Astrocyte (in vitro differentiated cells and primary cell): ENCODE results near the gene CEMP1. TPM values are rescaled to one million over a fixed set of nuclear protein-coding genes. Genes with fewer than 3 reads are reported as not detected.

Source experiments
- DNase-seq: peaks from one replicate; pipeline ENCODE4 v3.0.0-alpha.2; 2010; ENCODE audit warnings: low read depth
- FAIRE-seq: peaks from 2 replicates; lab custom pipeline; 2011; peaks lifted over from hg19 to GRCh38; lab: Jason Lieb, UNC
- H2AFZ ChIP-seq: 2 replicates; pipeline ENCODE4 v1.6.0; 2012; ENCODE audit warnings: low read depth, low read length, inconsistent platforms
- H3K27ac ChIP-seq: 2 replicates; pipeline ENCODE4 v1.5.1; 2011; ENCODE audit warnings: low read depth, low read length, inconsistent platforms
- H3K27me3 ChIP-seq: 2 replicates; pipeline ENCODE4 v1.6.0; 2011; ENCODE audit warnings: low read length, inconsistent platforms; ENCODE audit not compliant: insufficient read depth
- H3K36me3 ChIP-seq: 2 replicates; pipeline ENCODE4 v1.5.1; 2011; ENCODE audit warnings: low read length, inconsistent platforms; ENCODE audit not compliant: insufficient read depth
- H3K4me1 ChIP-seq: 2 replicates; pipeline ENCODE4 v1.5.1; 2011; ENCODE audit warnings: low read length, inconsistent platforms; ENCODE audit not compliant: insufficient read depth
- H3K4me2 ChIP-seq: 2 replicates; pipeline ENCODE4 v1.6.0; 2012; ENCODE audit warnings: low read length, inconsistent platforms
- H3K4me3 ChIP-seq: 2 replicates; pipeline ENCODE4 v1.5.1; 2011; ENCODE audit warnings: low read depth, mild to moderate bottlenecking, low read length, inconsistent platforms; ENCODE audit not compliant: insufficient read depth
- H3K79me2 ChIP-seq: 2 replicates; pipeline ENCODE4 v1.6.0; 2012; ENCODE audit warnings: mild to moderate bottlenecking, low read length, inconsistent platforms; ENCODE audit not compliant: insufficient read depth
- H3K9ac ChIP-seq: 2 replicates; pipeline ENCODE4 v1.6.0; 2012; ENCODE audit warnings: mild to moderate bottlenecking, low read length, inconsistent platforms
- H3K9me3 ChIP-seq: 2 replicates; pipeline ENCODE4 v1.5.1; 2012; ENCODE audit warnings: low read depth, mild to moderate bottlenecking, low read length, inconsistent platforms; ENCODE audit not compliant: insufficient read depth
- H4K20me1 ChIP-seq: 2 replicates; pipeline ENCODE4 v1.6.0; 2012; ENCODE audit warnings: low read length, inconsistent platforms; ENCODE audit not compliant: insufficient read depth
- H3K27ac Mint-ChIP-seq: one replicate; pipeline ENCODE4 v1.8.0; 2021; ENCODE audit warnings: mild to moderate bottlenecking, mixed read lengths; ENCODE audit not compliant: unreplicated experiment
- H3K27me3 Mint-ChIP-seq: one replicate; pipeline ENCODE4 v1.8.0; 2021; ENCODE audit warnings: low read depth, mixed read lengths; ENCODE audit not compliant: unreplicated experiment
- H3K36me3 Mint-ChIP-seq: one replicate; pipeline ENCODE4 v1.8.0; 2021; ENCODE audit warnings: low read depth, mixed read lengths; ENCODE audit not compliant: unreplicated experiment
- H3K4me1 Mint-ChIP-seq: one replicate; pipeline ENCODE4 v1.8.0; 2021; ENCODE audit warnings: low read depth, mixed read lengths; ENCODE audit not compliant: unreplicated experiment
- H3K4me3 Mint-ChIP-seq: one replicate; pipeline ENCODE4 v1.8.0; 2021; ENCODE audit warnings: mild to moderate bottlenecking, moderate library complexity, mixed read lengths; ENCODE audit not compliant: unreplicated experiment
- H3K9me3 Mint-ChIP-seq: one replicate; pipeline ENCODE4 v1.8.0; 2021; ENCODE audit warnings: mild to moderate bottlenecking, mixed read lengths; ENCODE audit not compliant: unreplicated experiment
- CTCF ChIP-seq: IDR thresholded peaks from 2 replicates; pipeline ENCODE4 v1.5.1; 2011; ENCODE audit warnings: low read depth, mild to moderate bottlenecking, inconsistent platforms, low read length, moderate library complexity; ENCODE audit not compliant: insufficient read depth
- EZH2 ChIP-seq: IDR thresholded peaks from 2 replicates; pipeline ENCODE4 v1.6.1; 2012; ENCODE audit warnings: mild to moderate bottlenecking, low read length, inconsistent platforms; ENCODE audit not compliant: insufficient read depth
- total RNA-seq: library from RNA; stranded (reverse); gene quantifications from 2 replicates; pipeline ENCODE4 v1.2.1, GENCODE V29; 2021

The CEMP1 gene
- total RNA-seq, 1 donor from 2014 or later, result not detected

GRCh38 chr16:2529061-2529931, 1.9 kb downstream of the CEMP1 start:
- Histone ChIP-seq H3K4me1 (peaks cover 16% of the 10 kb centered on the region), H3K27ac (no peak overlapping the region), H3K4me3 (no peak overlapping the region), H3K4me2 (no peak overlapping the region), H3K79me2 (peaks cover 8% of the 10 kb centered on the region), H3K36me3 (peaks cover 8% of the 10 kb centered on the region), H3K9ac (no peak overlapping the region), H3K9me3 (no peaks in the 10 kb centered on the region), H2AFZ (no peak overlapping the region), H3K27me3 (no peaks in the 10 kb centered on the region), H4K20me1 (peaks cover 15% of the 10 kb centered on the region)
- Mint-ChIP-seq H3K36me3 (peaks cover 7% of the 10 kb centered on the region), H3K4me3 (peak overlapping the region; percentile 27), H3K4me1 (peaks cover 3% of the 10 kb centered on the region), H3K27me3 (no peaks in the 10 kb centered on the region), H3K27ac (no peak overlapping the region), H3K9me3 (no peaks in the 10 kb centered on the region)
- TF ChIP-seq EZH2 (no peak), CTCF (no peak)
- FAIRE-seq (no peak), DNase-seq (no peak)

GRCh38 chr16:2528161-2529060, 2.8 kb downstream of the CEMP1 start:
- FAIRE-seq (no peak), DNase-seq (no peak)
- Histone ChIP-seq H3K4me1 (peaks cover 16% of the 10 kb centered on the region), H3K9ac (no peak overlapping the region), H4K20me1 (peaks cover 23% of the 10 kb centered on the region), H3K27ac (no peak overlapping the region), H2AFZ (no peak overlapping the region), H3K9me3 (no peaks in the 10 kb centered on the region), H3K79me2 (peaks cover 15% of the 10 kb centered on the region), H3K27me3 (no peaks in the 10 kb centered on the region), H3K36me3 (peaks cover 15% of the 10 kb centered on the region), H3K4me2 (no peak overlapping the region), H3K4me3 (no peak overlapping the region)
- Mint-ChIP-seq H3K27me3 (no peaks in the 10 kb centered on the region), H3K9me3 (no peaks in the 10 kb centered on the region), H3K4me3 (no peak overlapping the region), H3K27ac (no peak overlapping the region), H3K36me3 (peaks cover 9% of the 10 kb centered on the region), H3K4me1 (peaks cover 2% of the 10 kb centered on the region)
- no peak for TF ChIP-seq CTCF
- TF ChIP-seq EZH2, result no peak
